ENCODE results near the gene HAUS5.

The HAUS5 gene

DNA sequence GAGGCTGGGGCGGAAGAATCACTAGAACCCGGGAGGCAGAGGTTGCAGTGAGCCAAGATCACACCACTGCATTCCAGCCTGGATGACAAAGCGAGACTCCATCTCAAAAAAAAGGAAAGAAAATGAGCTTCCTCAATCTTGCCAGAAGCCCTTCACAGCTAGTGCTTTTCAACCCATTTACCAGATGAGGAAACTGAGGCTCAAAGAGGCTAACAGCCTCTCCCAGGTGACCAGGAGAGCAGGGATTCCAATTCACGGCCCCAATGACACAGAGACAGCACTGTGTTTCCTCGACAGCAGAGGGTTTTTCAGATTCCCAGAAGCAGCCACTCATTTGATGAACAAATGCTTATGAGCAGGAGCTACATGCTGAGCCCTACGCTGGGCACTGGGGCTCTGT is 57.0 kb downstream of the HAUS5 start:
- DNase-seq (ENCODE audit: low read depth) = no peak
- H3K4me3 ChIP-seq (ENCODE audit: low read depth, low read length) = no peak overlapping the region
- TF ChIP-seq, protein P1, sequence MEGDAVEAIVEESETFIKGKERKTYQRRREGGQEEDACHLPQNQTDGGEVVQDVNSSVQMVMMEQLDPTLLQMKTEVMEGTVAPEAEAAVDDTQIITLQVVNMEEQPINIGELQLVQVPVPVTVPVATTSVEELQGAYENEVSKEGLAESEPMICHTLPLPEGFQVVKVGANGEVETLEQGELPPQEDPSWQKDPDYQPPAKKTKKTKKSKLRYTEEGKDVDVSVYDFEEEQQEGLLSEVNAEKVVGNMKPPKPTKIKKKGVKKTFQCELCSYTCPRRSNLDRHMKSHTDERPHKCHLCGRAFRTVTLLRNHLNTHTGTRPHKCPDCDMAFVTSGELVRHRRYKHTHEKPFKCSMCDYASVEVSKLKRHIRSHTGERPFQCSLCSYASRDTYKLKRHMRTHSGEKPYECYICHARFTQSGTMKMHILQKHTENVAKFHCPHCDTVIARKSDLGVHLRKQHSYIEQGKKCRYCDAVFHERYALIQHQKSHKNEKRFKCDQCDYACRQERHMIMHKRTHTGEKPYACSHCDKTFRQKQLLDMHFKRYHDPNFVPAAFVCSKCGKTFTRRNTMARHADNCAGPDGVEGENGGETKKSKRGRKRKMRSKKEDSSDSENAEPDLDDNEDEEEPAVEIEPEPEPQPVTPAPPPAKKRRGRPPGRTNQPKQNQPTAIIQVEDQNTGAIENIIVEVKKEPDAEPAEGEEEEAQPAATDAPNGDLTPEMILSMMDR (conservative IDR thresholded peaks at IDR 0.05; ENCODE audit: low read depth, low read length) = no peak

DNA sequence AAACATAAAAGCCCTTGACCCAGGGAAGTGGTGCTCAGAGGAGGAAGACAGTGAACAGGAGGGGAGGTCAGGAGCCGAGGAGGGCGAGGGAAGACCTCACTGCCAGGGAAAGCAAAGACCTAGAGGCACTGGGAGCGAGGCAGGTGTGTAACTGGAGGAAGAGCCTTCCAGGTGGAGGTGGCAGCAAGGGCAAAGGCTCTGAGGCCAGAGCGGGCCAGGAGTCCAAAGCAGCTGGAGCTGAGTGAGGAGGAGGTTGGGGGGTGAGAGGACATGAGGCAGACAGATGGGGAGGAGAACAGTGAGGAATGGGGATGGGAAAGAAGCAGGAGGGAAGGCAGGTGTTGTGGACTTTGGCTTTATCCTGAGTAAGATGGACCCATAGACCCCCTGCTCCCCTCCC is 57.4 kb downstream of the HAUS5 start:
- H3K4me3 ChIP-seq (ENCODE audit: low read depth, low read length) = no peak overlapping the region
- DNase-seq (ENCODE audit: low read depth) = no peak

GRCh38 chr19:35670686-35671085 is 58.2 kb downstream of the HAUS5 start:
- DNase-seq (ENCODE audit: low read depth) = no peak
- no peak overlapping the region for H3K4me3 ChIP-seq (ENCODE audit: low read depth, low read length)
- TF ChIP-seq, protein P1 (conservative IDR thresholded peaks at IDR 0.05; ENCODE audit: low read depth, low read length) = no peak

More for the DNA sequence above, 57.4 kb downstream of the HAUS5 start:
- TF ChIP-seq, protein P1 (conservative IDR thresholded peaks at IDR 0.05; ENCODE audit: low read depth, low read length) = no peak

DNA sequence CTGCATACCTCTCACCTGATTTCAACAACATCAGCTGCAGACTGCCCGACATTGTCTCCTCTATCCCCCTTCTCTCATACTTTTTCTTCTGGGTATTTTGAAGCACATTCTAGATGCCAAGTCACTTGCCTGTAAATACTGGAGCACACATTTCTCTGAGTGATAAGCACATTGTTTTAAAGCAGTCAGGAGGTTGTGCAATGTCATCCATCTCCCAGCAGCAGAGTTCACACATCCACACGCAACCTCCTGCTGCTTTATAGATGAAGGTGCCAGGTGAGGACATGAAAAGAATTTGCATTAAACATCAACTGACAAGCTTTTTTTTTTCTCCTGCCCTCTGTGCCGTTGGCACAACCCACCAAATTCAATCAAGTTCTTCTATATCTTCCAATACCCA is 59.3 kb downstream of the HAUS5 start:
- peak; percentile 33 for DNase-seq (ENCODE audit: low read depth)
- TF ChIP-seq, protein P1 (conservative IDR thresholded peaks at IDR 0.05; ENCODE audit: low read depth, low read length) = no peak
- H3K4me3 ChIP-seq (ENCODE audit: low read depth, low read length) = no peak overlapping the region

DNA sequence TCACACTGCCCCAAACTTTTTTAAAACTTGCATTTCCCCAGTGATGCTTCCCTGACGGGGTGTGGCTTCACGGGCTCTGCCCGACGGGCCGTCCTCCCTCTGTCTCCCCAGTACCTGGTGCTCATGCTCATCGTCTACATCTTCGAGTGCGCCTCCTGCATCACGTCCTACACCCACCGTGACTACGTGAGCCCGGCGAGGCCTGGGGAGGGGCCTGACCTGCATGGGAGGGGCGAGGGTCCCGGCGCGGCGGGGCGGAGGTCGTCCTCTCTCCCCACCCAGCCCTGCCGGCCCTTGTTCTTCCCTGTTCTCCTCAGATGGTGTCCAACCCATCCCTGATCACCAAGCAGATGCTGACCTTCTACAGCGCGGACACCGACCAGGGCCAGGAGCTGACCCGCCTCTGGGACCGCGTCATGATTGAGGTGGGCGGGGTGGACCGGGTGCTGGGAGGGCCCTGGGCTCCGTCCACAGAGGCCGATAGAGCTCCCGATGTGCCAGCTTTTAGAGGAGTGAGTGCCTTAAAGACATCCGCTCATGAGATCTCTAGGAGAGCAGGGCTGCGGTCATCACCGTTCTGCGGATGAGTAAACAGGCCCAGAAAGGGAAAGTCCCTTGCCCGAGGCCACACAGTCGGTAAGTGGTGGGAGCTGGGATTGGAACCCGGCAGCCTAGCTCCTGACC is 60.7 kb downstream of the HAUS5 start:
- H3K4me3 ChIP-seq (ENCODE audit: low read depth, low read length) = peak overlapping the region; percentile 44
- TF ChIP-seq, protein P1 (conservative IDR thresholded peaks at IDR 0.05; ENCODE audit: low read depth, low read length) = no peak
- peak; percentile 55 for DNase-seq (ENCODE audit: low read depth)

Data from choroid plexus epithelial cell (primary cell).